ENCODE measurements around the gene C10orf71. TPM values are rescaled to one million over a fixed set of nuclear protein-coding genes. Genes with fewer than 3 reads are reported as not detected.

The C10orf71 gene
- polyA plus RNA-seq, 1 of the 3 experiments (the other 2 are of a cell fraction): not detected

DNA sequence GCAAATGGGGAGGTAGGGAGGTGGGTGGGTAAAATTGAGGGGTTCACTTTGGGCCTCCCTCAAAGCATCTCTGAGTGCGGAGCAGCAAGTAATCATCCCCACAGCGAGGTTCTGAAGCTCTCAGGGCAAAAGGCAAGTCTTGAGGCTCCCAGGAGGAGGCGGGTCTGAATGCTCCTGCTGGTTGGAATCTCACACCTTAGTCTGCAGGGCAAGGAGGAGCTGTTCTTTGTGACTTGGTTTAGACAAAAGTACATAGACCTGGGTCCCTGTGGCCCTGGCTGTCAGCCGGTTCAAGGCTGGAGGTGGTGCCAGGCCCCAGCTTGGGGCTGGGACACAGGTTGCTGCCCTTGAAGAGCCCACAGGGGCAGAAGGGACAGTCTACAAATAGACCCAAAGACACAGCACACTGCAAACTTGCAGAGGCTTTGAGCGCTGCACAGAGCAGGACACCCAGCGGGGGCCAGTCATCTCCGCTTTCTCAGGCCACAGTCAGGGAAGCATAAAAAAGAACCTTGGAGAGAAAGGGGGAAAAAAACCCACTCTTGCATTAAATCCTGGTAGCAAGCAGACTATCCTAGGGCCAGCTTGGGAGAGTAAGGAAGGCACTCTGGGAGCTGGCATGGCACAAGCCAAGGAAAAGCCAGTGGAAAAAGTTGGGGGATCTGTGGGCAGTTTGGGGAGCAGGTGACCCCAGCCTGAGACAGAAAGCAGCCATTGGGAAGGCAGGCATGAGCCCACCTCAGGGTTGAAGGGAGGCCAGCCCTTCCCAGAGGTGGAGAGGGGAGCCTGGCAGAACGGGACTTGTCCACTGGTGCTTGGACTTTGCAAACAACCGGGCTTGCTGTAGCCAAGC, 926 bp upstream of the C10orf71 start:
- no peaks in the 10 kb centered on the region for H4K20me1 ChIP-seq (ENCODE audit: insufficient read depth)
- POLR2A ChIA-PET: no interaction called here
- WGBS (ENCODE audit: low lambda C conversion rate): 50% methylated on average over 7 of the region's 9 CpGs

GRCh38 chr10:49298671-49298982, 343 bp upstream of the C10orf71 start:
- Histone ChIP-seq H3K27me3 (ENCODE audit: insufficient read depth) (no peaks in the 10 kb centered on the region), H3K79me2 (ENCODE audit: insufficient read depth) (no peaks in the 10 kb centered on the region), H3K36me3 (replicated peaks in 1 of 2; ENCODE audit: control insufficient read depth in 1 of 2, insufficient read depth in 2 of 2, low read length in 1 of 2) (no peaks in the 10 kb centered on the region), H3K4me2 (no peak overlapping the region), H3K9me3 (no peaks in the 10 kb centered on the region), H3K4me1 (ENCODE audit: control insufficient read depth in 1 of 2, insufficient read depth in 2 of 2, low read depth in 1 of 2, low read length in 1 of 2) (peaks cover 0 to 54% of the 10 kb centered on the region in 2 experiments; a peak in 2 of 4 replicates), H2AFZ (ENCODE audit: low read depth) (no peak overlapping the region), H4K20me1 (ENCODE audit: insufficient read depth) (no peaks in the 10 kb centered on the region), H3K9me2 (no peaks in the 10 kb centered on the region), H3F3A (replicated peaks; ENCODE audit: insufficient read depth) (no peaks in the 10 kb centered on the region), H3K4me3 (ENCODE audit: low read depth in 2 of 2, low read length in 1 of 2) (no peak overlapping the region), H3K9ac (no peak overlapping the region), H3K27ac (ENCODE audit: low read depth in 2 of 2, low read length in 1 of 2) (peak overlapping the region in 1 of 2 experiments; percentile 11; a peak in 1 of 4 replicates)
- DNase-seq: no peak
- 58% methylated on average over 11 of the region's 11 CpGs for WGBS (ENCODE audit: low lambda C conversion rate)
- no peak for TF ChIP-seq TCF12 (IDR thresholded peaks at IDR 0.05)
- no peak for TF ChIP-seq ELF1 (IDR thresholded peaks at IDR 0.05)
- no peak for TF ChIP-seq MXI1 (IDR thresholded peaks at IDR 0.05; ENCODE audit: low read depth, low read length)
- TF ChIP-seq RAD21 (IDR thresholded peaks at IDR 0.05; ENCODE audit: low read length): no peak
- TF ChIP-seq FOXJ3 (CRISPR knock-in tag; IDR thresholded peaks at IDR 0.05): no peak
- no peak for TF ChIP-seq MAX (IDR thresholded peaks at IDR 0.05; ENCODE audit: low read depth)
- TF ChIP-seq, protein P1, sequence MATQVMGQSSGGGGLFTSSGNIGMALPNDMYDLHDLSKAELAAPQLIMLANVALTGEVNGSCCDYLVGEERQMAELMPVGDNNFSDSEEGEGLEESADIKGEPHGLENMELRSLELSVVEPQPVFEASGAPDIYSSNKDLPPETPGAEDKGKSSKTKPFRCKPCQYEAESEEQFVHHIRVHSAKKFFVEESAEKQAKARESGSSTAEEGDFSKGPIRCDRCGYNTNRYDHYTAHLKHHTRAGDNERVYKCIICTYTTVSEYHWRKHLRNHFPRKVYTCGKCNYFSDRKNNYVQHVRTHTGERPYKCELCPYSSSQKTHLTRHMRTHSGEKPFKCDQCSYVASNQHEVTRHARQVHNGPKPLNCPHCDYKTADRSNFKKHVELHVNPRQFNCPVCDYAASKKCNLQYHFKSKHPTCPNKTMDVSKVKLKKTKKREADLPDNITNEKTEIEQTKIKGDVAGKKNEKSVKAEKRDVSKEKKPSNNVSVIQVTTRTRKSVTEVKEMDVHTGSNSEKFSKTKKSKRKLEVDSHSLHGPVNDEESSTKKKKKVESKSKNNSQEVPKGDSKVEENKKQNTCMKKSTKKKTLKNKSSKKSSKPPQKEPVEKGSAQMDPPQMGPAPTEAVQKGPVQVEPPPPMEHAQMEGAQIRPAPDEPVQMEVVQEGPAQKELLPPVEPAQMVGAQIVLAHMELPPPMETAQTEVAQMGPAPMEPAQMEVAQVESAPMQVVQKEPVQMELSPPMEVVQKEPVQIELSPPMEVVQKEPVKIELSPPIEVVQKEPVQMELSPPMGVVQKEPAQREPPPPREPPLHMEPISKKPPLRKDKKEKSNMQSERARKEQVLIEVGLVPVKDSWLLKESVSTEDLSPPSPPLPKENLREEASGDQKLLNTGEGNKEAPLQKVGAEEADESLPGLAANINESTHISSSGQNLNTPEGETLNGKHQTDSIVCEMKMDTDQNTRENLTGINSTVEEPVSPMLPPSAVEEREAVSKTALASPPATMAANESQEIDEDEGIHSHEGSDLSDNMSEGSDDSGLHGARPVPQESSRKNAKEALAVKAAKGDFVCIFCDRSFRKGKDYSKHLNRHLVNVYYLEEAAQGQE (IDR thresholded peaks at IDR 0.05; ENCODE audit: low read depth, low read length): no peak
- no peak for TF ChIP-seq NRF1 (IDR thresholded peaks at IDR 0.05; ENCODE audit: low read depth, low read length)
- no peak for TF ChIP-seq FOXM1 (IDR thresholded peaks at IDR 0.05; ENCODE audit: low read depth)
- no peak for TF ChIP-seq JUND (IDR thresholded peaks at IDR 0.05)
- TF ChIP-seq RCOR1 (IDR thresholded peaks at IDR 0.05; ENCODE audit: low read length): no peak
- no peak for TF ChIP-seq IRF3 (IDR thresholded peaks at IDR 0.05; ENCODE audit: low read depth, low read length)
- no peak for TF ChIP-seq USF1 (IDR thresholded peaks at IDR 0.05; ENCODE audit: borderline replicate concordance, low read depth)
- no peak for TF ChIP-seq RFX5 (IDR thresholded peaks at IDR 0.05; ENCODE audit: low read length)
- no peak for TF ChIP-seq GATA2 (CRISPR knock-in tag; IDR thresholded peaks at IDR 0.05)
- no peak for TF ChIP-seq TEAD4 (IDR thresholded peaks at IDR 0.05; ENCODE audit: borderline replicate concordance, insufficient read depth)
- TF ChIP-seq YY1 (IDR thresholded peaks at IDR 0.05; ENCODE audit: low read depth): no peak
- TF ChIP-seq PBX3 (IDR thresholded peaks at IDR 0.05): no peak
- no peak for TF ChIP-seq NFIC (IDR thresholded peaks at IDR 0.05; ENCODE audit: borderline replicate concordance)
- CTCF ChIA-PET: interaction anchor here (0.9 to 1.2 kb wide), 3 partner anchors 109 to 642 kb away, joined by 3 to 4 read pairs (median 4); no protein-coding TSS in a partner anchor
- POLR2A ChIA-PET: no interaction called here

More for the DNA sequence above, 926 bp upstream of the C10orf71 start:
- H3F3A ChIP-seq (replicated peaks; ENCODE audit: insufficient read depth): no peaks in the 10 kb centered on the region
- TF ChIP-seq MEF2A (IDR thresholded peaks at IDR 0.05; ENCODE audit: borderline replicate concordance, low read depth) (no peak), TAF1 (IDR thresholded peaks at IDR 0.05; ENCODE audit: borderline replicate concordance, low read depth, low read length) (no peak)
- no peaks in the 10 kb centered on the region for H3K79me2 ChIP-seq (ENCODE audit: insufficient read depth)
- H3K9ac ChIP-seq: no peak overlapping the region
- H3K4me2 ChIP-seq: no peak overlapping the region
- H3K36me3 ChIP-seq (replicated peaks in 1 of 2; ENCODE audit: control insufficient read depth in 1 of 2, insufficient read depth in 2 of 2, low read length in 1 of 2): no peaks in the 10 kb centered on the region
- H3K9me3 ChIP-seq: no peaks in the 10 kb centered on the region
- no peaks in the 10 kb centered on the region for H3K27me3 ChIP-seq (ENCODE audit: insufficient read depth)
- CTCF ChIA-PET: interaction anchor here (0.9 to 1.9 kb wide), 7 partner anchors 9 to 642 kb away, joined by 3 to 5 read pairs (median 4); no protein-coding TSS in a partner anchor
- H3K9me2 ChIP-seq: no peaks in the 10 kb centered on the region
- H3K27ac ChIP-seq (ENCODE audit: low read depth in 2 of 2, low read length in 1 of 2): peak overlapping the region in 1 of 2 experiments; percentile 11; a peak in 1 of 4 replicates
- H3K4me3 ChIP-seq (ENCODE audit: low read depth in 2 of 2, low read length in 1 of 2): no peak overlapping the region
- H3K4me1 ChIP-seq (ENCODE audit: control insufficient read depth in 1 of 2, insufficient read depth in 2 of 2, low read depth in 1 of 2, low read length in 1 of 2): peaks cover 0 to 54% of the 10 kb centered on the region in 2 experiments; a peak in 2 of 4 replicates
- DNase-seq: no peak
- no peak overlapping the region for H2AFZ ChIP-seq (ENCODE audit: low read depth)

Data from SK-N-SH (cell line).